Thyroid gland (tissue), 4 donors: Measurements from ENCODE around the gene MAGI3.

Experiments used
- CTCF ChIP-seq, 6 experiments: fragments of 200-600 bp in 3 of 6; fragments of 450-650 bp in 3 of 6; sonication (generic) in 3 of 6; IDR thresholded peaks; one replicate each; pipeline ENCODE4 v1.5.1; 2016 to 2019; ENCODE audit warnings: antibody characterized with exemption in 6 of 6, mild to moderate bottlenecking in 2 of 6, inconsistent platforms in 1 of 6, moderate library complexity in 1 of 6
- POLR2A ChIP-seq, 2 donors: fragments of 450-650 bp; IDR thresholded peaks; one replicate each; pipeline ENCODE4 v1.6.1; 2017; ENCODE audit warnings: antibody characterized with exemption in 2 of 2, mild to moderate bottlenecking in 2 of 2, moderate library complexity in 1 of 2

GRCh38 chr1:113534875-113535274, 144.6 kb downstream of the MAGI3 start:
- TF ChIP-seq POLR2A (IDR thresholded peaks at IDR 0.05) (no peak), CTCF (IDR thresholded peaks at IDR 0.05) (no peak)
